Mammary epithelial cell (primary cell): ENCODE results near the gene WDR53.

Experiments
- CTCF ChIP-seq, 2 donors: IDR thresholded peaks in 1 of 2; conservative IDR thresholded peaks in 1 of 2; 2 replicates each; pipeline ENCODE4 v1.5.1; 2011 to 2012; ENCODE audit warnings: inconsistent platforms in 2 of 2, low read length in 2 of 2, mild to moderate bottlenecking in 2 of 2, control low read depth in 1 of 2, low read depth in 1 of 2; ENCODE audit not compliant: insufficient read depth in 1 of 2; ENCODE audit errors: extremely low read depth in 1 of 2
- EZH2 ChIP-seq: IDR thresholded peaks from 2 replicates; pipeline ENCODE4 v1.6.1; 2012; ENCODE audit warnings: low read length, inconsistent platforms, borderline replicate concordance

- TF ChIP-seq CTCF (conservative IDR thresholded peaks at IDR 0.05 in 1 of 2, IDR thresholded peaks at IDR 0.05 in 1 of 2; ENCODE audit: extremely low read depth in 1 of 2, insufficient read depth in 1 of 2, low read depth in 1 of 2, low read length in 2 of 2) (no peak), EZH2 (no peak)
Measured at GRCh38 chr3:196608693-196609092, 40.3 kb upstream of the WDR53 start.
